Stromal cell of bone marrow (primary cell): ENCODE results near the gene PYCARD.
A peak's percentile ranks its signal among the peaks of the same experiment; 100 is the strongest.
"Not testable (repeated sequence)": the region's sequence is repeated elsewhere in the genome, so short reads cannot be mapped to it uniquely, and the experiment has no call there.

ENCODE experiments used
- DNase-seq: peaks from one replicate; pipeline ENCODE4 v3.0.0-alpha.2; 2012; ENCODE audit warnings: low read depth

Gene PYCARD

DNA sequence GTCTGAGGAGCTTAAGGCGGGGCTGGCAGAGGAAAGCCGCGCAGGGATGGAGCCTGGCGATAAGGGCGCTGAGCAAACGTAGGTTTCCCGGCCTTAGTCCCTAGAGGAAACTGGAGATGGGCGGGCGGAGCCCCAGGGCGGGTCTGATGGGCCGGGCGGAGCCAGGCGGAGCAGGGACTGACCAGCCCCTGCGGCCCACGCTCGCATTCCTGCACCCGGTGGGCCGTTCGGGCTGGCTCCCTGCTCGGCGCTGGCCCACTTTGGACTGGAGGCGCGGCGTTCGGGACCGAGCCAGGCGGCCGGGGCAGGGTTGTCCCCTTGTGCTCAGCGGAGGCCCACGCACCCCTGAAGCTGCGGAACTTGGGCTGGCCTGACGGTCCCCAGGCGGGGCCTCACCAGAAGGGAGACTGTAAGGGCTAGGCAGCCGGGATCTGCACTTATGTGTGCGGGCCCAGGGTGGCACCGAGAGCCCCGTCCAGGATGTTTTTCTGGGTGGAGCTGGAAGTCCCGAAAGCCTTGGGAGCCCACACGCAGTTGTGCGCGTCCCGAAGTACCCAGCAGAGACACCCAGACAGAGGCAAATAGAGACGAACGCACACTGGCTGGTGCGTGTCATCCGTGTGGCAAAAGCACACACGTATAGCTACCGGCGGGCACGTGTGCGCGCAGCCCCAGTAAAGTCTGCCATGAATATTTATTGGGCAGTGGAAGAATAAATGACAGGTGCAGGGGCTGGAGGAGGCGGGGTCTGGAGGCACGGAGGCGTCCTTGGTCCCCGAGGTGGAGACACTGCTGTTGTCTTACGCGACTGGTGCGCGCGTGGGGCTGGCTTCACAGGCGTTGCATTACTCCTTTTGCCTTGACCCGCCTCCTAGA lies 13.0 kb upstream of the PYCARD start:
- DNase-seq, result no peak

DNA sequence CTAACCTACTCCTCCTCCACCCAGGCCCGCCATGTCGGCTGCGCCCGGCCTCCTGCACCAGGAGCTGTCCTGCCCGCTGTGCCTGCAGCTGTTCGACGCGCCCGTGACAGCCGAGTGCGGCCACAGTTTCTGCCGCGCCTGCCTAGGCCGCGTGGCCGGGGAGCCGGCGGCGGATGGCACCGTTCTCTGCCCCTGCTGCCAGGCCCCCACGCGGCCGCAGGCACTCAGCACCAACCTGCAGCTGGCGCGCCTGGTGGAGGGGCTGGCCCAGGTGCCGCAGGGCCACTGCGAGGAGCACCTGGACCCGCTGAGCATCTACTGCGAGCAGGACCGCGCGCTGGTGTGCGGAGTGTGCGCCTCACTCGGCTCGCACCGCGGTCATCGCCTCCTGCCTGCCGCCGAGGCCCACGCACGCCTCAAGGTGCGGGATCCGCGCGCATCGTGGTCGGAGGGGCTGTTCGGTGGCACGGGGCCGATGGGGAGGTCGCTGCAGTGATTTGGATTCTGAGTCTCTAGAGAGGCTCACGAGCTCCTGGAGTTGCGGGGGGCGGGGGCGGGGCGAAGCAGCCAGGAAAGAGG lies 12.2 kb upstream of the PYCARD start:
- DNase-seq, result no peak

DNA sequence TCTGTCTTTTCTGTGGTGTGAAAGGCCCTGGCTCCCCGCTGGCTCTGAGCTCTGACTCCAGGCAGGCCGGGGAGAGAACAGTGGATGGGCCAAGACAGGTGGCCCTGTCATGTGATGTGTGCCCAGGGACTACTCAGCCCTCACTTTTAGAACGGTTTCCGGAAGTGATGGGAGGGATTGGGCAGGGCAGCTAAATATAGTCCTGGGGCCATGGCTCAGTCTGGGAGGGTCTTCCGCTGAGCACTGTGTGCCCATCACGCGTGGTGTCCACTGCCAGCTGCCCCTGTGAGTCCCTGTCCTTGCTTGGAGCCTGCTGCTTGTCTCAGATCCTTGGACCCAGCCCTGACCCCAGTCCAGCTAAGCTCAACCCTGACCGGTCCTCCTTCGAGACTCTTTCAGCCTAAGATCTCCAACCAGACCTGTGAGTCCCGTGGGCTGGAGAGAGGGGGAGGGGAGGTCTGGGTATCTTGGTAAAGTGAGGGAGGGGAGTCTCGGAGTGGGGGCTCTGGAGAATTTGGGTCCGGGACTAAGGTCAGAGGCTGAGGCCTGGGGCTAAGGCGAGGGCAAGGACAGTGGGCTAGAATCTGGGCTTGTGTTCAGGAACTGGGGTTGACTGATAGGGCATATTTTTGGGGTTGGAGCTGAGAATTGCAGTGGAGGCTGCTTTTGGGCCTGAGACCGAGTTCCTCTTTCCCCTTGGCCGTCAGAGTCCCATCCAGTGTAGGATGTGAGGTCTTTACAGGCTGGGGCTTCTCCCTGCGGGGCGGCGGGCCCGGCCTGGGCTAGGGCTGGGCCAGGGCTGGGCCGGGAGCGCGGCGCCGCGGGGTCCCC lies 11.5 kb upstream of the PYCARD start, which contains the start of gene TRIM72:
Gene TRIM72, plus strand, starts transcription at position 243 of the 831 bp plus-strand sequence. CDS start 620 bp downstream, outside the sequence.
- no peak for DNase-seq

DNA sequence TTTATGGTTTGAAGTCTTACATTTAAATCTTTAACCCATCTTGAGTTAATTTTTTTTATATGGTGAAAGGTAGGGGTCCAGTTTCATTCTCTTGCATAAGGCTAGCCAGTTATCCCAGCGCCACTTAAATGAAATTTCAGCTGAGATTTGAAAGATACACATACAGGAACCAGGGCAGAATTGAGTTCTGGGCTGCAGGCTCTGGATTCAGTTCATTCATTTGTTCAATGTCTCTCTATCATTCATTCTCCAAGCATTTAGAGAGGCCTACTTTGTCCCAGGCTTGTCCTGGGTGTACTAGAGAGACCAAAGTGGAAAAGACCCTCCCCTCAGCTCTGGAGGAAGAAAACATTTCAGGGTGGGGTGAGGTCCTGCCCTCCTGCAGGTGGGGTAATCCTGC lies 10.8 kb upstream of the PYCARD start:
- no peak for DNase-seq

DNA sequence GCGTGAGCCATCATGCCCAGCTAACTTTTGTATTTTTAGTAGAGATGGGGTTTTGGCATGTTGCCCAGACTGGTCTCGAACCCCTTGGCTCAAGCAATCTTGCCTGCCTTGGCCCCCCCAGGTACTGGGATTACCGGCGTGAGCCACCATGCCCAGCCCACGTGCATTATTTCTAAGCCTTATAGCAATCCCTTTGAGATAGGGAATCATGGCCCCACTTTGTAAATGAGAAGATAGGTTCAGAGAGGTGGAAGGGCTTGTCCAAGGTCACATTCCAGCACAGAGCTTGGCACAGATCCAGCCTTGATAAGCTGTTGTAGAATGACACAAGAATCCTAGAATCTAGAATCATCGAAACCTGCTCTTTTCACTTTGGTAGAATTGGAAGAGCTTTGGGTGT lies 4.2 kb upstream of the PYCARD start:
- no peak for DNase-seq

DNA sequence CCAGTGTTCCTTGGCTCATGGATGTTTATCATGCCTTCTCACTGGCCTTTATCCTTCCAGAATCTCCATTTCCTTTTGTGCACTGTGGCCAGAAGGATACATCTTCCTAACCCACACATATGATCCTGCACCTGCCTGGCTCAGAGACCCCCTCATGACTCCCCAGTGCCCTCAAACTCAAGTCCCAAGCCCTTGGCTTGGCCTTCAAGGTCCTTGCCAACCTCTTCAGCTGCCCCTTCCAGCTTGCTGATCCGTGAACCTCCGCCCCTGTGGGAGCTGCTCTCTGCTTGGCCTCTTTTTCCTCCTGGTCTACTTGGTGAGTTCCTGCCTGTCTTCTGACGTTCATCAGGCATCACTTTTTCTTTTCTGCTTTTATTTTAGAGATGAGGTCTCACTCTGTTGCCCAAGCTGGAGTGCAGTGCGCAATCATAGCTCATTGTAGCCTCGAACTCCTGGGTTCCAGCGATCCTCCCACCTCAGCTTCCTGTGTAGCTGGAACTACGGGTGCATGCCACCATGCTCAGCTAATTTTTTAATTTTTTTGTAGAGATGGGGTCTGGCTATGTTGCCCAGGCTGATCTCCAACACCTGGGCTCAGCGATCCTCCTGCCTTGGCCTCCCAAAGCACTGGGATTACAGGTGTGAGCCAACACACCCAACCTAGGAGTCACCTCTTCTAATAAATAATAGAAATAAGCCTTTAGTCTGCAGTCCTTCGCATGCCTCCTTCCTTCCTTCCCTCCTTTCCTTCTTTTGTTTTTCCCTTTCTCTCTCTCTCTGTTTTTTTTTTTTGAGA lies 2.5 kb upstream of the PYCARD start:
- no peak for DNase-seq

DNA sequence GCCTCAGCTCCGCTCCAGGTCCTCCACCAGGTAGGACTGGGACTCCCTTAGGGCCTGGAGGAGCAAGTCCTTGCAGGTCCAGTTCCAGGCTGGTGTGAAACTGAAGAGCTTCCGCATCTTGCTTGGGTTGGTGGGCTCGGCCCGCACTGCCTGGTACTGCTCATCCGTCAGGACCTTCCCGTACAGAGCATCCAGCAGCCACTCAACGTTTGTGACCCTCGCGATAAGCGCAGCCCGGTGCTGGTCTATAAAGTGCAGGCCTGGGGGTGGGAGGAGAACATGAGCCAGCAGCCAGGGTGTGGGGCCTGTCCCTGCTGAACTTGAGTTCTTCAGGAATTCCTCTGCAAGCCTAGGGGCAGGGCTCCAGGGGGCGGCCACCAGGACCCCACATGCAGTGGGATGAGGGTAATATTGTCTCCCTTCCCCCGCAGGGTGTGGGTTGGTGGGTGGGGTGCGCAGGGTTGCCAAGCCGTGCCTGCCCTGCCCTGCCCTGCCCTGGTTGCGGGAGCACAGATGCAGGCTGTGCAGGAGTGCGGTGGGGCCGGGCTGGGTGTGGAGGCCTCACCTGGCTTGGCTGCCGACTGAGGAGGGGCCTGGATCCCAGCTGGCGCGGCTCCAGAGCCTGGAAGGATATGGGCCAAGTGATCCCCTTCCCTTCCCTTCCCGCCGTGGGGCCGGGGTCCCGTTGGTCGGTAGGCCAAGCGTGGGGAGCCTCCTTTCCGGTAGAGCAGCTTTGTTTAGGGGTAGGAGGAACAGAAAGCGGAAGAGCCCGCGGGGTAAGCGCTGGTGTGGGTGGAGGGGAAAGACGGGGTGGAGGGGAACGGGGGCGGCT lies 762 bp downstream of the PYCARD start:
- no peak for DNase-seq

DNA sequence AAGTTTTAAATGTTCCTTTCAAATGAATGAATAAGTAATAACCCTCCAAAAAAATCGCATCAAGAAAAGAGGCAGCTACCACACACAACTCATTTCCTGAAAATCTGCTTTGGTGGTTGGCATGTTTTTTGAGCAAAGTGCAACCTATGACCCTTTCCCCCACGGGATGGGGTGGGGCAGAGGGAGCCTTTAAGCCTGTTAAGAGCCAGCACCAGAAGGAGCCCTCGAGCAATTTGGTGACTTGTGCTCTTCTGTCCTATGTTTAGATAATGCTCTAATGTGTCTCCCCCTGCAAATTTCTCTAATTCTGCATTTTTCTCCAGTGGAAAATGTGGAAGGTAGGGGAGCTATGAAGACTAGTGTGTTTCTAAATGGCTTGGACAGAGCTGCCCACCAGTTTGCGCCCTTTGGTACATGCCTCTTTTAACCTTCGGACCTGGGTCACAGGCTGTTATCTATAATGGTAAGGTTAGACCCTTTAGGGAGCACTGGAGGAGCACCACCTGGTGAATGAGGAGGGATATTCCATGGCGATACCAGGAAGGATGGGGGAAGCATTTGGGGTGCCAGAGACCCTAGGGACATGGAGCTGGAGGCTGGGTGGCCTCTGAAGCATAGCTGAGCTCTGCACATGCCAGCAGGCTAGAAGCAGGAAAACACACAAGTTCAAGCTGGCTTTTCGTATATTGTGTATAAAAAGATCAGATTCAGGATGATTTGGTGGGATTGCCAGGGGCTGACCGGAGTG lies 1.6 kb downstream of the PYCARD start:
- DNase-seq, result peak; percentile 39

DNA sequence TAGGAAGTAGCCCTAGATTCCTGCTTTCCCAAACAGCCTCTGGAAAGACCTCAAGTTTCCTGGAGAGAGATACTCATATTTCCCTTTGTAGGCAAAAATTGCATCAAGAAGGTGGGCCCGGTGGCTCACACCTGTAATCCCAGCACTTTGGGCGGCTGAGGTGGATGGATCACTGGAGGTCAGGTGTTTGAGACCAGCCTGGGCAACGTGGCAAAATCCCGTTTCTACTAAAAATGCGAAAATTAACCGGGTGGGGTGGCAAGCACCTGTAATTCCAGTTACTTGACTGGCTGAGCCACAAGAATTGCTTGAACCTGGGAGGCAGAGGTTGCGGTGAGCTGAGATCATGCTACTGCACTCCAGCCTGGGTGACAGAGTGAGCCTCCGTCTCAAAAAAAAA lies 2.4 kb downstream of the PYCARD start:
- DNase-seq, result not testable (repeated sequence)

DNA sequence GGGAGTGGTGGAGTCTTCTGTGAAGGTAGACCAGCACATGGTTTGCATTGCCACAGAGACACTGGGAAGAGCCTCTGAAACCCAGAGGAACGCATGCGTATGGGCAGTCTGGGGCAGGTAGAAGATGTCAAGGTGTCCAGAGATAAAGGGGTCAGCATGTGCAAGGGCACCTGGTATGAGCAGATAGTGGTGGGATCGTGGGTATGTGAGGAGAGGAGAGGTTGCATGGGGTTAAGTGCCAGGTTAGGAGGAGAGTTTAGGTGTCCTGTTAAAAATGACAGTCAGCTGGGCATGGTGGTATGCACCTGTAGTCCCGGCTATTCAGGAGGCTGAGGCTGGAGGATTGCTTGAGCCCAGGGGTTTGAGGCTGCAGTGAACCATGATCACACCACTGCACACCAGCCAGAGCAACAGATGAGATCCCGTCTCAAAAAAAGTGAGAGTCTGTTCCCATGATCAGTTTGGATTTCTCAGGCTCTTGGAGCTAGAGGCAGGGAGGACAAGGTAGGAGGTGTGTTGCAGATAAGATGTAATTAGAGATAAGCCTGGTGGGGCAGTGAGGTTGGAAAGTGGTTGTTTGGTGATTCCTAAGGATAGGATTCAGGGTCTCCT lies 3.0 kb downstream of the PYCARD start:
- no peak for DNase-seq

DNA sequence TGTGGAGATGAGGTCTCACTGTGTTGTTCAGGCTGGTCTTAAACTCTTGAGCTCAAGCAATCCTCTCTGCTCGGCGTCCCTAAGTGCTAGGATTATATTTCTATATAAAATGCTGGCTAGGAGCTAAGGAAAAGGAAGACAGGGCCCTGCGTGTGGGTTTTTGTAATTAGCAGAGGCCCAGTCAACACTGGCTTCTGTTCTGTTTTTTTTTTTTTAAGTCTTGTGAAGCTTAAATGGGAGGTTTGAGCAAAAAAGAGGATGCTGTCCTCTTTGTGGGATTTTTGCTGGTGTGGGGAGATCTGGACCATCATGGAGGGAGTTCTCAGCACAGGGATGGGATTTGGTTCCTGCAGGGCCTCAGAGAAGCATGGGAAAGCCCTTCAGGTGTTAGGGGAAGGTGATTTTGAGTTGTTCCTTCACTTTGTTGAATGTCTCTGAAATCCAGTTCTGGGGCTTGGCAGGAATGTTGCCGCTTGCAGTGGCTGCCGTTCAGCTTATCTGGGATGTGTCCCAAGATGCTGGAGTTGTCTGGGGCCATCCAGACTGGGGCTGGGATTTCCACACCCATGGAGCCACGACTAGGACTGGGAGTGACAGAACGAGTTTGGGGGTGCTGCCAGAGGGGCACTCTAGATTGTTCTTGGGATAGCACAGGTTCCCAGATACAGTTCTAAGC lies 4.2 kb downstream of the PYCARD start:
- DNase-seq, result no peak

DNA sequence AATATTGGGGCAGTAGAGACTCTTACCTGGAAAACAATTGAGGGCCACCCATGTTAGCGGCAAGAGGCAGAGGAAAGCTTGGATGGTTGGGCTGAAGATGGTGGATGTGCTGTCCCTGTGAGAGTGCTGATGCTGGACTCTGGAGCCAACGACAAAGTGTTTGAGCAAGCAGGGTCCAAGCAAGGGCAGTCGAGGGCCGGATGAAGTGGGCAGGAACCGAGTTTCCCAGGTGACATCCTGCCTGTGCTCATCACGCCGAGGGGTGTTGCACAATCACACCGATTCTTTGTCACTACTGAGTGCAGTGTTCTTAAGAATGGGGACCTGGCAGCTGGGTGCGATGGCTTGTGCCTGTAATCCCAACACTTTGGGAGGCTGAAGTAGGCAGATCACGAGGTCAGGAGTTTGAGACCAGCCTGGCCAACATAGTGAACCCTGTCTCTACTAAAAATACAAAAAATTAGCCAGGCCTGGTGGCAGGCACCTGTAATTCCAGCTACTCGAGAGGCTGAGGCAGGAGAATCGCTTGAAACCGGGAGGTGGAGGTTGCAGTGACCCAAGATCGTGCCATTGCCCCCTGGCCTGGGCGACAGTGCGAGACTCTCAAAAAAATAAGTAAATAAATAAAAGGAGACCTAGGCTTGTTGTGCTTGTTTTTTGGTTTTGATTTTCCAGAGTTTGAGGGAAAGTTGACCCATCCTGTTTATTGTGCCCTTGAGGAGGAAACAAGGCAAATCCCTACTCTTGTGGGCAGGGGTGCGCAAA lies 6.1 kb downstream of the PYCARD start:
- DNase-seq, result no peak

DNA sequence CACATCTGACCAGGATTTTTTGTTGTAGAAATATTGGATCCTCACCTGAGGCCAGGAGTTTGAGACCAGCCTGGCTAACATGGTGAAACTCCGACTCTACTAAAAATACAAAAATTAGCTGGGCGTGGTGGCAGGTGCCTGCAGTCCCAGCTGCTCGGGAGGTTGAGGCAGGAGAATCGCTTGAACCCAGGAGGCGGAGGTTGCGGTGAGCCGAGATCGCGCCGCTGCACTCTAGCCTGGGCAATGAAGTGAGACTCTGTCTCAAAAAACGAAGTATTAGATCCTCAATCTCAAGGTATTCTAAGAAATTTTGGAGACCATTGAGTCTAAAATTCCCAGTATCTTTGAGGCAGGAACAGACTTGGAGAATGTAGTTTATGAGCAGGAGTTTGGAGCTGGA lies 6.7 kb downstream of the PYCARD start:
- not testable (repeated sequence) for DNase-seq

DNA sequence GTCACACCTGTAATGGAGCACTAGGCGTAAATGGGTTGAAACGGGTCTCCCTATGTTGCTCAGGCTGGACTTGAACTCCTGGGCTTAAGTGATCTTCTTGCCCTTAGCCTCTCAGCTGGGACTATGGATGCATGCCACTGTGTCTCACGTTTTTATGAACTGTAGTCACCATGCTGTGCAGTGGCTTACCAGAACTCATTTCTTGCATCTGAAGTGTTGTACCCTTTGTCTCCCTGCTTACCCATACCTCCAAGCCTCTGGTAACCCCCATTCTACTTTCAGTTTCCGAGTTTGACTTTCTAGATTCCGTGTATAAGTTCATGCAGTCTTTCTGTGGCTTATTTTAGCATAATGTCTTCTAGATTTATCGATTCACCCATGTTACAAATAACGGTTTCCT lies 7.7 kb downstream of the PYCARD start:
- no peak for DNase-seq

DNA sequence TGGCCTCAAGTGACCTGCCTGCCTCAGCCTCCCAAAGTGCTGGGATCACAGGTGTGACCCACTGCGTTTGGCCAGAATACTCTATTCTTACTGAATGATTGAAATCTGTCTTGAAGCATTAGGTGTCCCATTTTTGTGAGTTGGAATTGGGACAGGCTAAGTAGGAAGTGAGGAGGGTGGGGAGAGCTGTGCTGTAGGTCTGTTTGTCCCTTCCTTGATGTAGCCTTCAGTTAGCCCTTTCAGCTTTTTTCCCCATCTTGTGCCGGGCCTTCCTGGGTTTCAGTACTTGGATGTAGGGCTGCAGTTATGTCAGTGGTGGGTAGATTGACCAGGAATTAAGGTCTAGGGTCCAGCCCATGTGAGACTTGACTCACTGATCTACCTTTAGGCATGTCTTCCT lies 8.7 kb downstream of the PYCARD start:
- no peak for DNase-seq

DNA sequence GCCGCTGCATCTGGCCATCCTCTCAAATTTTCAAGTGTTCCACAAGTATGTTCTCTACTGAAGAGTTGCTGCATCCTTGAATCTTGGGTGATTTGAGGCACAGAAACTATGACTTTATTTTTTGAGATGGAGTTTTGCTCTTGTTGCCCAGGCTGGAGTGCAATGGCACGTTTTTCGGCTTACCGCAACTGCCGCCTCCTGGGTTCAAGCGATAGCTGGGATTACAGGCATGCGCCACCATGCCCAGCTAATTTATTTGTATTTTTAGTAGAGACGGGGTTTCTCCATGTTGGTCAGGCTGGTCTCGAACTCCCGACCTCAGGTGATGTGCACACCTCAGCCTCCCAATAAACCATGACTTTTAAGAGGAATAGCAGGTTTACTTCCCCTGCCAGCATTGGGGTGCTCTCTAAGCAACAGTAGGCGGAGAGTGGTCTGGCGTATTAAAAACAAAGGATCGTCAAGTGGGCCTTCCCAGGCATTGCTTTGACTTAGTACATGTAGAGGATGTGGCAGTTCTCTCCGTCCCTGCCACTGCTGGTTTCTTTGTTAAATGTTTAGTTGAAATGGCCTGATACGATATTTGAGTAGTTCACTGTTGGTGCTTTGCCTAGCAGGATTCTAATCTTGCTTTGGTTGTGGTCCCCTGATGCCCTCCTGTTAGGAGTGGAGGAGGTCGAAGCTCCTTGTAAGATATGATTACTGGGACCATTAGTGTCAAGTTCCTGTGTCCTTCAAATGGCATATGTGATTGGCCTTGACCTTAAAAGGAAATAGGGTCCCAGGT lies 9.5 kb downstream of the PYCARD start:
- DNase-seq, result no peak

DNA sequence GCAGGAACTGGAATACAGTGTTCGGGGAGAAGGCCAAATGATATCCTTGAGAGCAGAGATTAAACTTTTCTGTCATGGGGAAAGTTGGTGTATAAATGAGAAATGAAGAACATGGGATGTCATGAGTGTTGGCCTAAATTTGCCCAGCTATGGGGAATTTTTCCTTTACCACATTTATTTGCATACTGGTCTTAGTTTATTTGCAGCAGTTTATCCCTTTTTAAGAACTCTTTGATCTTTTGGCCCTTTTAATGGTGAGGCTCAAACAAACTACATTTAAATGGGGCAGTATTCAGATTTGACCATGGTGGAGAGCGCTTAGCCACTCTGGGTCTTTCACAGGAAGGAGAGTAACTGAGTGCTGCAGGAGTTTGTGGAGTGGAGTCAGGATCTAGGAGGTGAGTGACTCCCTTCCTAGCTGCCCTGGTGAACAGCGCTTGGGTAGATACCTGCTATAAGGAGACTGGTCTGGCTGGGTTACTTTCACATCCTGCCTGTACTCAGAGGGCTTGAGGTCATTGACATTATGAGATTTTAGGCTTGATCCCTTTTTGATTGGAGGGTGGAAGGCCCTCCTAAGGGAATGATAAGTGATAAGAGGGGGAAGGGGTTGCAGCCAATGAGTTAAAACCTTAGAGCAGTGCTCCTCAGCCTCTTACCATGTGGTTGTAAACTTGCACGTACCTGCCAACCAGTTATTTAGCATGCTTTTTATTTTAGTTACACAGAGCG lies 10.7 kb downstream of the PYCARD start:
- DNase-seq, result no peak
